Neuronal stem cell (in vitro differentiated cells): ENCODE measurements around the gene CLDN18.

Experiments used
- DNase-seq: peaks from one replicate; pipeline ENCODE4 v3.0.0-alpha.2; 2013; ENCODE audit warnings: low spot score
- H2AFZ ChIP-seq: one replicate; pipeline ENCODE4 v1.6.1; 2013; ENCODE audit warnings: mild to moderate bottlenecking, low read length, inconsistent platforms
- H2AK5ac ChIP-seq: 2 replicates; pipeline ENCODE4 v1.6.1; 2013; ENCODE audit warnings: low read depth, mild to moderate bottlenecking, inconsistent platforms, low read length, moderate library complexity, mixed read lengths
- H2BK120ac ChIP-seq: 2 replicates; pipeline ENCODE4 v1.6.1; 2013; ENCODE audit warnings: low read depth, mild to moderate bottlenecking, inconsistent platforms, low read length, moderate library complexity, mixed read lengths
- H2BK12ac ChIP-seq: one replicate; pipeline ENCODE4 v1.6.1; 2013; ENCODE audit warnings: low read length, inconsistent platforms
- H2BK15ac ChIP-seq: 2 replicates; pipeline ENCODE4 v1.6.1; 2013; ENCODE audit warnings: mild to moderate bottlenecking, low read length, inconsistent platforms, mixed read lengths
- H2BK5ac ChIP-seq: one replicate; pipeline ENCODE4 v1.6.1; 2013; ENCODE audit warnings: inconsistent platforms, mild to moderate bottlenecking, low read length, moderate library complexity
- H3K14ac ChIP-seq: one replicate; pipeline ENCODE4 v1.6.1; 2013; ENCODE audit warnings: low read length, inconsistent platforms
- H3K18ac ChIP-seq: 2 replicates; pipeline ENCODE4 v1.6.1; 2013; ENCODE audit warnings: low read length, inconsistent platforms
- H3K23ac ChIP-seq: 2 replicates; pipeline ENCODE4 v1.6.1; 2013; ENCODE audit warnings: low read depth, mild to moderate bottlenecking, mixed read lengths, low read length, inconsistent platforms; ENCODE audit not compliant: poor library complexity
- H3K27ac ChIP-seq: replicated peaks from 3 replicates; pipeline ENCODE4 v1.5.1; 2013; ENCODE audit warnings: low read length, inconsistent platforms
- H3K27me3 ChIP-seq, 3 experiments: 2 replicates each; pipeline ENCODE4 v1.6.1; 2013; ENCODE audit warnings: low read length in 3 of 3, mild to moderate bottlenecking in 2 of 3, inconsistent platforms in 1 of 3, low read depth in 1 of 3, mixed read lengths in 1 of 3, moderate library complexity in 1 of 3; ENCODE audit not compliant: control insufficient read depth in 3 of 3, insufficient read depth in 3 of 3
- H3K36me3 ChIP-seq, 2 donors: replicated peaks in 1 of 2; 2 replicates each; pipeline ENCODE4 v1.6.1; 2013; ENCODE audit warnings: low read length in 2 of 2; ENCODE audit not compliant: control insufficient read depth in 2 of 2, insufficient read depth in 2 of 2
- H3K4ac ChIP-seq: 2 replicates; pipeline ENCODE4 v1.6.1; 2013; ENCODE audit warnings: inconsistent platforms, mild to moderate bottlenecking, low read length, moderate library complexity
- H3K4me1 ChIP-seq, 2 donors: 1 replicate in 1 of 2; 2 replicates in 1 of 2; pipeline ENCODE4 v1.6.1; 2013; ENCODE audit warnings: low read length in 2 of 2, low read depth in 1 of 2; ENCODE audit not compliant: control insufficient read depth in 2 of 2, insufficient read depth in 1 of 2
- H3K4me2 ChIP-seq: one replicate; pipeline ENCODE4 v1.6.1; 2013; ENCODE audit warnings: mild to moderate bottlenecking, low read length, inconsistent platforms; ENCODE audit not compliant: insufficient read depth, poor library complexity, severe bottlenecking
- H3K4me3 ChIP-seq, 2 donors: 2 replicates each; pipeline ENCODE4 v1.5.1; 2013; ENCODE audit warnings: low read length in 2 of 2, mild to moderate bottlenecking in 2 of 2, inconsistent platforms in 1 of 2, moderate library complexity in 1 of 2
- H3K79me1 ChIP-seq: one replicate; pipeline ENCODE4 v1.6.1; 2013; ENCODE audit warnings: low read depth, mild to moderate bottlenecking, inconsistent platforms, low read length, moderate library complexity
- H3K9ac ChIP-seq: one replicate; pipeline ENCODE4 v1.6.1; 2013; ENCODE audit warnings: mild to moderate bottlenecking, low read depth, low read length, inconsistent platforms; ENCODE audit not compliant: poor library complexity
- H3K9me3 ChIP-seq, 2 donors: replicated peaks in 1 of 2; 2 replicates each; pipeline versions ENCODE3 to v1.6.1; 2013; ENCODE audit warnings: low read length in 2 of 2, mild to moderate bottlenecking in 2 of 2, inconsistent platforms in 1 of 2, low read depth in 1 of 2, mixed read lengths in 1 of 2, moderate library complexity in 1 of 2; ENCODE audit not compliant: control insufficient read depth in 2 of 2, insufficient read depth in 1 of 2
- H4K8ac ChIP-seq: one replicate; pipeline ENCODE4 v1.6.1; 2013; ENCODE audit warnings: low read depth, mild to moderate bottlenecking, inconsistent platforms, low read length, moderate library complexity
- H4K91ac ChIP-seq: one replicate; pipeline ENCODE4 v1.6.1; 2013; ENCODE audit warnings: low read length, low read depth, mild to moderate bottlenecking, inconsistent platforms; ENCODE audit not compliant: poor library complexity
- WGBS, 2 donors: extraction: QIAGEN DNeasy Blood & Tissue Kit; methylation state at CpG; one replicate each; pipeline ENCODE4 v1.1.7; 2013; ENCODE audit warnings: missing lambda C conversion rate in 2 of 2, mixed read lengths in 1 of 2; ENCODE audit not compliant: insufficient read length in 2 of 2, insufficient replicate concordance in 1 of 2; ENCODE audit errors: extremely low coverage in 2 of 2; 5-methylcytosine and 5-hydroxymethylcytosine counted together

The CLDN18 gene

DNA sequence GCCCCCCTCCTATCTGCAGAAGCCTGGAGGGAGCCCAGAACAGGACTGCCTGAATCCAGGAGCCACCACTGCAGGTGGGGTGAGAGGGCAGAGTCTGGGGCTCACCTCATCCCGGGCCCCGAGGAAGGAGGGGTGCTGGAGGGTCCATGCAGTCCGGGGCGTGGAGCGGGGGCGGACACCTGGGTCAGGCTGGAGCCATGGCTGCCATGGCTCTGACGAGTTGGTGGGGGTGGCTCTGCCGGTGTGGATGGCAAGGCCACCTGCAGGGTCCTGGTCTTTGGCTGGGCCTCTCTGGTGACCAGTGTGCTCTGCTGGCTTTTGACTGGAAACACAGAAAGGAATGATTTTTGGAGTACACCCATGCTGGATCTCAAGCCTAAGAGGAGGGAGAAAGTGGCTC is 58.1 kb downstream of the CLDN18 start:
- no peak overlapping the region for H3K14ac ChIP-seq
- H2BK12ac ChIP-seq: no peak overlapping the region
- no peak overlapping the region for H3K27ac ChIP-seq
- no peak for DNase-seq
- H3K79me1 ChIP-seq: no peaks in the 10 kb centered on the region
- H3K4me3 ChIP-seq: no peak overlapping the region
- no peak overlapping the region for H2BK5ac ChIP-seq
- no peak overlapping the region for H3K9ac ChIP-seq
- H2BK15ac ChIP-seq: no peak overlapping the region
- no peak overlapping the region for H3K4ac ChIP-seq
- H2AK5ac ChIP-seq: no peak overlapping the region
- no peaks in the 10 kb centered on the region for H3K27me3 ChIP-seq
- H3K36me3 ChIP-seq: peaks cover 34 to 86% of the 10 kb centered on the region in 2 donors
- H3K18ac ChIP-seq: no peak overlapping the region
- H3K4me1 ChIP-seq: peaks cover 5 to 15% of the 10 kb centered on the region in 2 donors
- no peak overlapping the region for H4K8ac ChIP-seq
- no peak overlapping the region for H3K4me2 ChIP-seq
- no peak overlapping the region for H4K91ac ChIP-seq
- no peaks in the 10 kb centered on the region for H3K9me3 ChIP-seq
- WGBS, 2 donors: no CpG with 5 or more reads among the region's 8 CpGs
- no peak overlapping the region for H3K23ac ChIP-seq
- no peak overlapping the region for H2AFZ ChIP-seq
- H2BK120ac ChIP-seq: no peak overlapping the region

DNA sequence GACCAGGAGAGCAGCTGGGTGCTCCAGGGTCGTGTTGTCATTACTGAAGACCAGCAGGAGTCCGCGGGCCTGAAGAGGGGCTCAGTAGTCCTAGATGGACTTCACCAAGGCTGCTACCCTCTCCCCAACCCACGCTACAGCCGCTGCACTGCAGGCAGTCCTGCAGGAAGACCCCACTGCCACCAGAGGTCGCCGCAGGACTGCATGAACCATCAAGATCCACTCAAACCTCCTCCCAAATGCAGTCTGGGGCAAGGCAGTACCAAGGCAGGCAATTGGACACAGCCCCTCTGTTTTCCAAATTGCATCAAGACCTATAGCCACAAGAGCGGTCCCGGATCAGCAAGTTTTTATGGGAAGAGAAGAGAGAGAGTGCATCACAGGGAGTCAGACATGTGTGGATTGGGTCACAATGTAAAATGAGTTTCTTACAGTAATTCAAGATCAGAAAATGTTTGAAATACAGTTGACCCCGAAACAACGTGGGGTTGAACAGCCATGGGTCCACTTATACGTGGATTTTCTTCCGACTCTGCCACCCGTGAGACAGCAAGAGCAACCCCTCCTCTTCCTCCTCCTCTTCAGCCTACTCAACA is 58.7 kb downstream of the CLDN18 start:
- peaks cover 32 to 86% of the 10 kb centered on the region in 2 donors for H3K36me3 ChIP-seq
- H3K4me1 ChIP-seq: peaks cover 5 to 15% of the 10 kb centered on the region in 2 donors
- no peak overlapping the region for H2BK5ac ChIP-seq
- H3K14ac ChIP-seq: no peak overlapping the region
- no peak overlapping the region for H3K23ac ChIP-seq
- H2BK12ac ChIP-seq: no peak overlapping the region
- no peak overlapping the region for H3K4me3 ChIP-seq
- no peak overlapping the region for H2BK120ac ChIP-seq
- H3K4ac ChIP-seq: no peak overlapping the region
- H3K4me2 ChIP-seq: no peak overlapping the region
- no peaks in the 10 kb centered on the region for H3K9me3 ChIP-seq
- no peak overlapping the region for H2AK5ac ChIP-seq
- H3K27ac ChIP-seq: no peak overlapping the region
- no CpG with 5 or more reads among the region's 14 CpGs for WGBS, 2 donors
- H3K18ac ChIP-seq: no peak overlapping the region
- H3K9ac ChIP-seq: no peak overlapping the region
- no peaks in the 10 kb centered on the region for H3K27me3 ChIP-seq
- H4K91ac ChIP-seq: no peak overlapping the region
- peak; percentile 73 for DNase-seq
- no peak overlapping the region for H4K8ac ChIP-seq
- no peaks in the 10 kb centered on the region for H3K79me1 ChIP-seq
- H2AFZ ChIP-seq: no peak overlapping the region
- H2BK15ac ChIP-seq: no peak overlapping the region

DNA sequence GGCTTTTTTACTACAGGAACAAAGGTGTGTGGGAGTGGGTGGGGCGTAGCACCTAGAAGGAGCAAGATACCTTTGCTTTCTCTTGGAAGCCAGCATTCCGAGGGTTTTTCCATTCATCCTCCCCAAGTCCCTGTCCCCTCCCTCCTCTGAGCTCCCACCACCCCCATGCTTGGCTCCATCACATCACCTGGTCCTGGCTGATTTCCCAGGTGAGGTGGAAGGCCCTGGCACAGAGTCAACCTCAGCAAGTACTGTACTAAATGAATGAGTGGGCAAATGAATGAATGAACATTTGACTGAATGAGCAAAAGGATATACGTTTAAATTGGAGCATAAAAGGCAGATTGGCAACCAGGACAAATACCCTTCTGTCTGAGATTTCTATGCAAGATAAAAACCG is 60.0 kb downstream of the CLDN18 start:
- H3K9me3 ChIP-seq: no peaks in the 10 kb centered on the region
- no peak overlapping the region for H2BK12ac ChIP-seq
- peaks cover 23 to 78% of the 10 kb centered on the region in 2 donors for H3K36me3 ChIP-seq
- no peak overlapping the region for H3K4me2 ChIP-seq
- H3K4me1 ChIP-seq: peaks cover 5 to 15% of the 10 kb centered on the region in 2 donors
- no peak overlapping the region for H3K27ac ChIP-seq
- no peak overlapping the region for H3K4ac ChIP-seq
- no peak overlapping the region for H4K8ac ChIP-seq
- H3K18ac ChIP-seq: no peak overlapping the region
- H2BK120ac ChIP-seq: no peak overlapping the region
- H2BK5ac ChIP-seq: no peak overlapping the region
- no peak overlapping the region for H2AFZ ChIP-seq
- no peaks in the 10 kb centered on the region for H3K27me3 ChIP-seq
- no peak overlapping the region for H4K91ac ChIP-seq
- no peak overlapping the region for H3K9ac ChIP-seq
- H2AK5ac ChIP-seq: no peak overlapping the region
- no CpG with 5 or more reads among the region's 4 CpGs for WGBS, 2 donors
- no peak for DNase-seq
- H2BK15ac ChIP-seq: no peak overlapping the region
- H3K23ac ChIP-seq: no peak overlapping the region
- no peaks in the 10 kb centered on the region for H3K79me1 ChIP-seq
- H3K14ac ChIP-seq: no peak overlapping the region
- H3K4me3 ChIP-seq: no peak overlapping the region

DNA sequence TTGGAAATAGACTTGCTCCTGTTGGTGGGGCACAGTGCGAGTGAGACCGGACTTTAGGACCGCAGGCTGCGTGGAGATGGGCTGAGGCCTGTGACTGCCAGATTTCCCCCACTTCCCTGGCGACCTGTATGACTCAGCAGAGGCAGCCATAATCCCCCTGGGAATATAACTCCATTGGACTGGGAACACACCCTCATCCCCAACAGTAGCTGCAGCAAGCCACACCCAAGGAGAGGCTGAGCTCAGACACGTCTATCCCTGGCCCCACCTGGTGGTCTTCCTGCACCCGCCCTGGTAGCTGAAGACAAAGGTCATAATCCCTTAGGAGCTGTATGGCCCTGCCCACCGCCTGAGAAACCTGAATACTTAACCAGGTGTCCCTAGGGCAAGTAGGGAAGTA is 62.8 kb downstream of the CLDN18 start:
- H3K4me2 ChIP-seq: no peak overlapping the region
- H3K23ac ChIP-seq: no peak overlapping the region
- no peak overlapping the region for H2BK120ac ChIP-seq
- no peak overlapping the region for H4K91ac ChIP-seq
- no peak overlapping the region for H3K4ac ChIP-seq
- no peak overlapping the region for H3K4me3 ChIP-seq
- no peak overlapping the region for H3K14ac ChIP-seq
- H3K18ac ChIP-seq: no peak overlapping the region
- peaks cover 18 to 76% of the 10 kb centered on the region in 2 donors for H3K36me3 ChIP-seq
- no peak for DNase-seq
- H3K9ac ChIP-seq: no peak overlapping the region
- H4K8ac ChIP-seq: no peak overlapping the region
- H3K4me1 ChIP-seq: peaks cover 5 to 15% of the 10 kb centered on the region in 2 donors
- no peak overlapping the region for H2BK5ac ChIP-seq
- H3K27ac ChIP-seq: no peak overlapping the region
- peaks cover 0 to 3% of the 10 kb centered on the region in 2 donors for H3K9me3 ChIP-seq
- no peaks in the 10 kb centered on the region for H3K79me1 ChIP-seq
- no peak overlapping the region for H2AFZ ChIP-seq
- no peaks in the 10 kb centered on the region for H3K27me3 ChIP-seq
- H2BK12ac ChIP-seq: no peak overlapping the region
- H2AK5ac ChIP-seq: no peak overlapping the region
- H2BK15ac ChIP-seq: no peak overlapping the region
- WGBS, 2 donors: no CpG with 5 or more reads among the region's 8 CpGs
